Lung microvascular endothelial cell (primary cell): ENCODE measurements around the gene HSD17B1. TPM values are rescaled to one million over a fixed set of nuclear protein-coding genes. Genes with fewer than 3 reads are reported as not detected.
A peak's percentile ranks its signal among the peaks of the same experiment; 100 is the strongest.
"Not testable (repeated sequence)": the region's sequence is repeated elsewhere in the genome, so short reads cannot be mapped to it uniquely, and the experiment has no call there.

Experiments used
- DNase-seq, 2 donors: peaks; one replicate each; pipeline versions ENCODE4 v3.0.0 to v3.0.0-alpha.2; 2010; ENCODE audit warnings: low read depth in 2 of 2
- total RNA-seq: library from RNA; depleted of rRNA; stranded (reverse); fragments of >200 nt; gene quantifications from 2 replicates; pipeline ENCODE4 v1.2.1, GENCODE V29; 2014

HSD17B1 gene
- total RNA-seq, 1 donor from 2014 or later: 1.8 TPM

DNA sequence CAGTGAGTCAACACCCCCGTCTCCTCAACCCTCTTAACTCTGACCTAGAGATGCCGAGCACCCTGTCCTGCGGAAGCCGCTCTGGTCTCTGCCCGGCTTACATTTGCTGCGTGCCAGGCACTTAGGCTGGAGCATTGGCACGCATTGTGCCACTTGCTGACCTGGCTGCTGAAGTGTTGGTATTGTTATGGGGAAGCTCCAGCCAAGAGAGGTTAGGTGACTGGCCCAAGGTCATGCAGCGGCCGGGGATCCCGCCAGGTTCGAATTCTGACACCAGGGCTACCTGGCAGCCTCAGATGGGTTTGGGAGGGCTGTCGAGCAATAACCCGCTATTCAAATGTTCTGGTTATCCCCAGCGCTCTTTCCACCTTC is 5.0 kb upstream of the HSD17B1 start:
- DNase-seq: no peak

DNA sequence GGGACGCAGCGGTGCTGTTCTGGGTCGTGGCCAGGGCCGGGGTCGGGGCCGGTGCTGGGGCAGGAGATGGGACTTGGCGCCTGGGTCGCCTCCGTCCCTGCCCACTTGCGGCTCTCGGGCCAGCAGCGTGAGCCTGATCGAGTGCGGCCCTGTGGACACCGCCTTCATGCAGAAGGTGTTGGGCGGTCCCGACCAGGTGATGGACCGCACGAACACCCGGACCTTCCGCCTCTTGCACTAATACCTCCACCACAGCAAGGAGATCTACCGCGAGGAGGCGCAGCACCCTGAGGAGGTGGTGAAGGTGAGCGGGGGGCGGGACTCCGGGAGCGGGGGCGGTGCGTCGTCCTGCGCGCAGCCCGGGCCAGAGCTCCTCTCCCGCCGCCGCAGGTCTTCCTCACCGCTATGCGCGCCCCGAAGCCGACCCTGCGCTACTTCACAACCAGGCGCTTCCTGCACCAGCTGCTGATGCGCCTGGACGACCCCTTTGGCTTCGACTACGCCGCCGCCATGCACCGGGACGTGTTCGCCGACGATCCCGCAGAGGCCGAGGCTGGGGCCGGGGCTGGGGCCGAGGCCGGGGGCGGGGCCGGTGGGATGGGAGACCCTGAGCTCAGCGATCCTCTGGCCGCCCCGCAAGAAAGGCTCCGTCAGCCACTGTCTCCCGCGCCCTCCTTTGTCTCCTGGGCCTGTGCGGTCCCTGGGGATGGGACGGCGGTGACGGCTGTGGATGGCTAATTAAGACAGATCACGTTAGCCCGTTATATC is 4.5 kb upstream of the HSD17B1 start:
- DNase-seq: peak; percentile 33 to 49

DNA sequence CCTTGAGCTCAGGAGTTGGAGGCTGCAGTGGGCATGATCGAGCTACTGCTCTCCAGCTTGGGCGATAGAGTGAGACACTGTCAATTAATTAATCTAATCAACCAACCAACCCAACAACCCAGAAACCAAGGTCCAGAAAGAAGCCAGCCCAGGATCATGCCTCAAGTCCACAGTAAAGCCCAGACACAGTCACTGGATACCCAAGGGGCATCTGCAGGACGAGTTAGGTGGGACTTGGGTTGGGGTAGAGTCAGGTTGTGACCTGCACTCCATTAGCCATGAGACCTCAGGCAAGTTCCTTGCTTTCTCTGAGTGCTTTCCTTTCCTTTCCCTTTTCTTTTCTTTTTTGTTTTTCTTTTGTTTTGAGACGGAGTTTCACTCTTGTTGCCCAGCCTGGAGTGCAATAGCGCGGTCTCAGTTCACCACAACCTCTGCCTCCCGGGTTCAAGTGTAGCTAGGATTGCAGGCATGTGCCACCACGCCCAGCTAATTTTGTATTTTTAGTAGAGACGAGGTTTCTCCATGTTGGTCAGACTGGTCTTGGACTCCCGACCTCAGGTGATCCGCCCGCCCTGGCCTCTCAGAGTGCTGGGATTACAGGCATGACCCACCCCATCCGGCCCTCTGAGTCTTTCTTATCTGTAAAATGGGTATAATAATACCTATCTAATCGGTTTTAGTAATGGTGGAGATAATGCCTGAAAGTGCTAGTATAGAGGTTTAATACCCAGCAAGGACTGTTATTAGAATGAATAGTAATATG is 3.5 kb upstream of the HSD17B1 start:
- no peak for DNase-seq

DNA sequence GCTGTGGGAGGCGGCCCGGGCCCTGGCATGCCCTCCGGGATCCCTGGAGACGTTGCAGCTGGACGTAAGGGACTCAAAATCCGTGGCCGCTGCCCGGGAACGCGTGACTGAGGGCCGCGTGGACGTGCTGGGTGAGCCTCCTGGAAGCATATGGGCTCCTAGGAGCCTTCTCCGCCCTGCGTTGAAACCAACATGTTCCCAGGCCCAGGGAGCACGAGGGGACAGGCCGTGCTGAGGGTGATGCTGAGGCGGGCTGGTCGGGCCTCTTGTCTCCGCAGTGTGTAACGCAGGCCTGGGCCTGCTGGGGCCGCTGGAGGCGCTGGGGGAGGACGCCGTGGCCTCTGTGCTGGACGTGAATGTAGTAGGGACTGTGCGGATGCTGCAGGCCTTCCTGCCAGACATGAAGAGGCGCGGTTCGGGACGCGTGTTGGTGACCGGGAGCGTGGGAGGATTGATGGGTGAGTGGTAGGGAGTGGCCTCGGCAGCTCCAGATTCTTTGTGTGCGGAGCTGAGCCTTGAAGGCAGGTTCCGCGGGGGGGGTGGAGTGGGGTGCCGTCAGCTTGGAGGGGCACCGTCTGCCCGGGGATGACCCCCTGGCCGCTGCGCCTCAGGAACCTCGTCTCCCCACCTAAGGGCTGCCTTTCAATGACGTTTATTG is 567 bp downstream of the HSD17B1 start:
- peak in 1 of 2 donors; percentile 56 for DNase-seq

DNA sequence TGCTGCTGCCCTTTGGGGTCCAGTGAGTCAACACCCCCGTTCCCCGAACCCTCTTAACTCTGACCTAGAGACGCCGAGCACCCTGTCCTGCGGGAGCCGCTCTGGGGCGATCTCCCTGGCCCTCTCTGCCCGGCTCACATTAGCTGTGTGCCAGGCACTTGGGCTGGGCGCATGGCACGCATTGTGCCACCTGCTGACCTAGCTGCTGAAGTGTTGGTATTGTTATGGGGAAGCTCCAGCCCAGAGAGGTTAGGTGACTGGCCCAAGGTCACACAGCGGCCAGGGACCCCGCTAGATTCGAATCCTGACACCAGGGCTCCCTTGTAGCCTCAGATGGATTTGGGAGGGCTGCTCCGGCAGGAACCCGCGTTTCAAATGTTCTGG is 1.1 kb downstream of the HSD17B1 start:
- DNase-seq: peak; percentile 25 to 42

DNA sequence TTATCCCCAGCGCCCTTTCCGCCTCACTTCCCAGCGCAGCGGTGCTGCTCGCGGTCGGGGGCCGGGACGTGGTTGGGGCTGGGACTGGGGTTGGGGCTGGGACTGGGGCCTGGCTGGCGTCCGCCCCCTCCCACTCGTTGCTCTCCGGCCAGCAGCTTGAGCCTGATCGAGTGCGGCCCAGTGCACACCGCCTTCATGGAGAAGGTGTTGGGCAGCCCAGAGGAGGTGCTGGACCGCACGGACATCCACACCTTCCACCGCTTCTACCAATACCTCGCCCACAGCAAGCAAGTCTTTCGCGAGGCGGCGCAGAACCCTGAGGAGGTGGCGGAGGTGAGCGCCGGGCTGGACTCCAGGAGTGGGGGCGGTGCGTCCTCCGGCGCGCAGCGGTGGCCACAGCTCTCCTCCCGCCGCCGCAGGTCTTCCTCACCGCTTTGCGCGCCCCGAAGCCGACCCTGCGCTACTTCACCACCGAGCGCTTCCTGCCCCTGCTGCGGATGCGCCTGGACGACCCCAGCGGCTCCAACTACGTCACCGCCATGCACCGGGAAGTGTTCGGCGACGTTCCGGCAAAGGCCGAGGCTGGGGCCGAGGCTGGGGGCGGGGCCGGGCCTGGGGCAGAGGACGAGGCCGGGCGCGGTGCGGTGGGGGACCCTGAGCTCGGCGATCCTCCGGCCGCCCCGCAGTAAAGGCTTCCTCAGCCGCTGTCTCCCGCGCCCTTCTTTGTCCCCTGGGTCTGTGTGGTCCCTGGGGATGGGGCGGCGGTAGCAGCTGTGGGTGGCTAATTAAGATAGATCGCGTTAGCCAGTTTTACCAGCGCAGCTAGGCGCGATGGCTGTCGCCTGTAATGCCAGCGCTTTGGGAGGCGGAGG is 1.8 kb downstream of the HSD17B1 start:
- DNase-seq: peak; percentile 86 to 92

DNA sequence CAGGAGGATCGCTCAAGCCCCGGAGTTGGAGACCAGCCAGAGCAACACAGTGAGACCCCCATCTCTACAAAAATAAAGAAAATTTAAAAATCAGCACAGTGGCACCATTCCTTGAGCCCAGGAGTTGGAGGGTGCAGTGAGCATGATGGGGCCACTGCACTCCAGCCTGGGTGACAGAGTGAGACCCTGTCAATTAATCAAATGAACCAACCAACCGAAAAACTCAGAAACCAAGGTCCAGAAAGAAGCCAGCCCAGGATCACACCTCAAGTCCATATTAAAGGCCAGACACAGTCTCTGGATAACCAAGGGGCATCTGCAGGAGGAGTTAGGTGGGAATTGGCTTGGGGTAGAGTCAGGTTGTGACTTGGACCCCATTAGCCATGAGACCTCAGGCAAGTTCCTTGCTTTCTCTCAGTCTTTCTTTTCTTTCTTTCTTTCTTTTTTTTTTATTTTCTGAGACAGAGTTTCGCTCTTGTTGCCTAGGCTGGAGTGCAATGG is 2.4 kb downstream of the HSD17B1 start:
- no peak for DNase-seq

DNA sequence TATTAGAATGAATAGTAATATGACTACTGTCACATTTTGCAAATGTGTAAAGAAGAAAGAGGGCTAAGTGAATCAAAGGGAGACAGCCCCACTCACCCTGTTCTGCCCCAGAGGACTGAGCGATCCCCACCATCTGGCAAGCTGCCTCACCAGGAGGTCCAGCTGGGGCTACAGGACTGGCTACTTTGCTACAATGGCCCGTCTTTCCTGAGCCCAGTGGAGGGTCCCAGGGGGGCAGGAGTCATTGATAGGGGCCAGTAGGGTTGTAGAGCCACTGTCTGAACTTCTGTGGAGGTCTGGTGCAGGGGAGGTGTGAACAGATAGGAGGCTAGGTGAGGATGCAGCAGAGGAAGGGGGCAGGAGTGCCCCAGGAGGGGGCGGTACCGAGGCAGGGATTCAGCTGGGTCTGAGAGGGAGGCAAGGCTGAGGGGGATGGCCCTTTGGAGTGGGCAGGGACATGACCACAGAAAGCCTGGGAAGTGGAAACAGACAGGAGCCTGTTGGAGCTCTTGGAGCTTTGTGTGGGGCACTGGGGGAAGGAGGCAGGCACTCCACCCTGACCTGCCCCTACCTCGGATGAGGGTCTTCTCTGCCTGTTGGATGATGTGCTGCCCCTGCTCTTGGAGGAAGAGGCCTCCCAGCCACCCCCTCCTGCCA is 3.4 kb downstream of the HSD17B1 start:
- DNase-seq: not testable (repeated sequence)

DNA sequence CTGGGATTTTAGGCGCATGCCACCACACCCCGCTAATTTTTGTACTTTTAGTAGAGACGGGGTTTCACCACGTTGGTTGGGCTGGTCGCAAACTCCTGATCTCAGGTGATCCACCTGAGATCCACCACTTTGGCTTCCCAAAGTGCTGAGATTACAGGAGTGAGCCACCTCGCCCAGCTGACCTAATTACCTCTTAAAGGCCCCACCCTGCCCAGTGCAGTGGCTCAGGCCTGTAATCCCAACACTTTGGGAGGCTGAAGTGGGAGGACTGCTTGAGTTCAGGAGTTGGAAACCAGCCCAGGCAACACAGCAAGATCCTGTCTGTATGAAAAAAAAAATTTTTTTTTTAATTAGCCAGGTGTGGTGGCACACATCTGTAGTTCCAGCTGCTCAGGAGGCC is 6.4 kb downstream of the HSD17B1 start:
- DNase-seq: no peak

DNA sequence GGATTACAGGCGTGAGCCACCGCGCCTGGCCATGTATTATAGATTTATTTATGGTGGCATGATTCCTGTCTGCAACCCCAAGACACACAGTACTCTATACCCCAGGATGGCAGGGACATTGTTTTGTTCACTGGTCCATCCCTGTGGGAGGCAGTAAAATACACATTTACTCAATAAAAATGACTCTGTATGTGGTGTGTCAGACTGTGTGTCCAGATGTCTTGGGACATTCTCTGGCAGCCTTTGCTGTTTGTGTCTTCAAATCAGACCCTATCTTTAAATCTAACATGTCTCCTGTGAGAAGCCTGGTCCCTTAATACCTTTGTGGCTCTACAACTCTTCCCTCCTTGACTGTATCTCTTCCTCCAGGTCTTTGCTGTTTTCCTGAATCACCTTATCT is 7.5 kb downstream of the HSD17B1 start:
- DNase-seq: no peak

DNA sequence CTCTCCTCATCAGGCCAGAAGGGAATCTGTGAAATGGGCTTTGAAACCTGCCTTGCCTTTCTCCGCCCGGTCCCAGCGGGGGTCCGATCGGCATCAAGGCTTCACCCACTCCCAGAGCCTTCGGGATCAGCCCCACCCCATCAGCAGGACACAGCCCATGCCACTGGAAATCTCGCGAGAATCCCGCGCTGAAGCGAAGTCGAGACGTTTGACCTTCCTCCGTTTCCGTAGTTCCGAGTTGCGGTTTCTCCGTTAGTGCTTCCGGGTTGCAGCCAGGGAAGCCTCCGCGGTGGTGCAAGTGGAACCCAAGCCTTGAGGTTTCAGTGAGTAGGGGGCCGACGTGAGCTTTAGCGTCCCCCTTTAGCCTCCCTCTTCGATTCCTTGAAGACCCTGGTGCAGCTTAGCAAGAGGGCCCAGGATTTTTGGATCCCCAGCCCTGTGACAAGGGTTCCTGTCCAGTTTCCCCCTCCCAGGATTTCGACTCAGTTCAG is 9.2 kb downstream of the HSD17B1 start, which contains the start of gene COASY:
Gene COASY, plus strand, starts transcription at position 252 of the 491 bp plus-strand sequence. CDS start 475 bp downstream, outside the sequence.
- peak; percentile 98 for DNase-seq

DNA sequence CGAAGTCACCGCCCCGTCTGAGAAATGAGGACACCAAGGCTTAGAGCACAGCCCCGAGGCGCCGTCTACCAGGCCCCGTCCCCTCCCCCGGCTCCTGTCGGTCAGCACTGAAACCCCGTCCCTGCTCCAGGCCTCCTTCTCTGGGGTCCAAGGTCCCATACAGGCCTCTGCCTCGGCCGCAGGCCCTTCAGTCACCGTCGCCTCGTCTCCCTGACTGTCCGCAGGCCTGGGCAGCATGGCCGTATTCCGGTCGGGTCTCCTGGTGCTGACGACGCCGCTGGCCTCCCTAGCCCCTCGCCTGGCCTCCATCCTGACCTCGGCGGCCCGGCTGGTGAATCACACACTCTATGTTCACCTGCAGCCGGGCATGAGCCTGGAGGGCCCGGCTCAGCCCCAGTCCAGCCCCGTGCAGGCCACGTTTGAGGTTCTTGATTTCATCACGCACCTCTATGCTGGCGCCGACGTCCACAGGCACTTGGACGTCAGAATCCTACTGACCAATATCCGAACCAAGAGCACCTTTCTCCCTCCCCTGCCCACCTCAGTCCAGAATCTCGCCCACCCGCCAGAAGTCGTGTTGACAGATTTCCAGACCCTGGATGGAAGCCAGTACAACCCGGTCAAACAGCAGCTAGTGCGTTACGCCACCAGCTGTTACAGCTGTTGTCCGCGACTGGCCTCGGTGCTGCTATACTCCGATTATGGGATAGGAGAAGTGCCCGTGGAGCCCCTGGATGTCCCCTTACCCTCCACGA is 9.8 kb downstream of the HSD17B1 start:
- peak in 1 of 2 donors; percentile 40 for DNase-seq

DNA sequence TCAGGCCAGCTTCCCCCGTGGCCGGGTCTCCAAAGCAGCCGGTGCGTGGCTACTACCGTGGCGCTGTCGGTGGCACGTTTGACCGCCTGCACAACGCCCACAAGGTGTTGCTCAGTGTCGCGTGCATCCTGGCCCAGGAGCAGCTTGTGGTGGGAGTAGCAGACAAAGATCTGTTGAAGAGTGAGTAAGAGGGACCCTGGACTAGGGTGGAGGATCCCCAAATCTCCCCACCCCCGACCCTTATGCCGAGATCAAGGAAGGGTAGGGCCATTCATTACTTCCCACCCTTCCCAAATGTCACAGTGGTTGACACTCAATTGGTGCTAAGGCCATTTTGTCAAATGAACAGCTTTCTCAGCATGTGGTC is 10.4 kb downstream of the HSD17B1 start:
- no peak for DNase-seq

DNA sequence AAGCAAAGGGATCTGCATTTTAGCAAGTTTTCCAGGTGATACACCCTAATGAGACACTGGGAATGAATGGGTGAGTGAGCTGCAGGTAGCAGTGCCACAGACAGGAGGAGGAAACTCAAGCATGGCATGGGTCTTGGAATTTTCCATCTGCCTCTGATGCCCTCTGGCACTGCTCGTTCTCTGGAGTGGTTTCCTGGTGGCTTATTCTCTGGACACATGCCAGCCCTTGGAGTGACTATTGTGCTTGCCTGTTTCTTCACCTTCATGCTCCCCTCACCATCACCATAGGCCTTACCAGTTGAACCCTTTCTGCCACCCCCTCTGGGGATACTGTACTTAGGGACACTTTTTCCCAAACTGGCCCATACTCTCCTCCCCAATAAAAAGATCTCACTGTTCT is 10.8 kb downstream of the HSD17B1 start:
- DNase-seq: peak in 1 of 2 donors; percentile 12

DNA sequence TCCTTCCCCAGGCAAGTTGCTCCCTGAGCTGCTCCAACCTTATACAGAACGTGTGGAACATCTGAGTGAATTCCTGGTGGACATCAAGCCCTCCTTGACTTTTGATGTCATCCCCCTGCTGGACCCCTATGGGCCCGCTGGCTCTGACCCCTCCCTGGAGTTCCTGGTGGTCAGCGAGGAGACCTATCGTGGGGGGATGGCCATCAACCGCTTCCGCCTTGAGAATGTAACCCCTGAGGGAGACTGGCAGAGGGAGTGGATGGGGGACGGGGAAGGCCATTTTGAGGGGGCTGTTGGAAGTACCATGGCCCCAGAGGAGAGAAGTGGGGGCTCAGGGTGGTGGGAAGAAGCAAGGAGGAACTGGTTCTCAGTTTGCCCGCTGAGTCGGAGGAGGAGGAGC is 11.2 kb downstream of the HSD17B1 start:
- no peak for DNase-seq

DNA sequence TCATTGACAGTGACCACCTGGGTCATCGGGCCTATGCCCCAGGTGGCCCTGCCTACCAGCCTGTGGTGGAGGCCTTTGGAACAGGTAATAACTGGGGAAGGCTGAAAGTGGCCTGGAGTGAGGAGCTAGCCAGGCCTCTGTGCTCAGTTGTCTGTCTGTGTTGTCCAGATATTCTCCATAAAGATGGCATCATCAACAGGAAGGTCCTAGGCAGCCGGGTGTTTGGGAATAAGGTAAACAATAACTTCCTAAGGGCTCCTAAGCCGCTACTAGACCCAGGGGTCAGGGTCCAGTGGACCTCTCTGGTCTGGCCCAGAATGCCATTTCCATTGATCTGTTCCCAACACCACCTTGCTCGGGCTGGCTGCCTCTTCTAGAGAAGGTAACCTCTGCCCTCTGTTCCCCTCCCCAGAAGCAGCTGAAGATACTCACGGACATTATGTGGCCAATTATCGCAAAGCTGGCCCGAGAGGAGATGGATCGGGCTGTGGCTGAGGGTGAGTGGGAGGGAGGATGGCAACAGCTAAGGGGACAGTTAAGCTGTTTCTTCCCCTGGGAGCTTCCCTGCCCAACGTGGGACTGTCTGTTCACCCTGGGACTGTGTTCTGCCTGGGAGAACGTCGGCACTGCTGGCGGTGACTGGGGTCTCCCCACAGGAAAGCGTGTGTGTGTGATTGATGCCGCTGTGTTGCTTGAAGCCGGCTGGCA is 12.2 kb downstream of the HSD17B1 start:
- DNase-seq: no peak

DNA sequence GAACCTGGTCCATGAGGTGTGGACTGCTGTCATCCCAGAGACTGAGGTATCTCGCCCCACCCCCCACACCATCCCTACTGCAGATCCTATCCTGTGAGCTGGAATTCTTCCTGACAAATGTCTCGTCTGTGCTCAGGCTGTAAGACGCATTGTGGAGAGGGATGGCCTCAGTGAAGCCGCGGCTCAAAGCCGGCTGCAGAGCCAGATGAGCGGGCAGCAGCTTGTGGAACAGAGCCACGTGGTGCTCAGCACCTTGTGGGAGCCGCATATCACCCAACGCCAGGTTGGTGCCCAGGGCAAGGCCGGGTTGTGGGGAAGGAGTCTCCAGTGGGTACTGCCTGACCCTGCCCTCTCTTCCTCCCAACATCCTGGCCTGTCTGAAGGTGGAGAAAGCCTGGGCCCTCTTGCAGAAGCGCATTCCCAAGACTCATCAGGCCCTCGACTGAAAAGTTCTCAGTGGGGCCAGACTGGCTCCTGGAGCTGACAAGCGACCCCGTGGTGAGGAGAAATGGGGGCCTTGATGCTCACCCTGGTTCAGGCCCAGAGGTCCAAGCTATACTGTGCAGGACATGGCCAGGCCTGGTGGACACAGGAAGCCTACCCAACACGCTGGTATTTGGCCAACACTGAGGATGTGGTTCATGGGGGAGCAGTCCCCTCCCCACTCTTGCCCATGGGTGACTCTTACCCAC is 12.9 kb downstream of the HSD17B1 start:
- no peak for DNase-seq

DNA sequence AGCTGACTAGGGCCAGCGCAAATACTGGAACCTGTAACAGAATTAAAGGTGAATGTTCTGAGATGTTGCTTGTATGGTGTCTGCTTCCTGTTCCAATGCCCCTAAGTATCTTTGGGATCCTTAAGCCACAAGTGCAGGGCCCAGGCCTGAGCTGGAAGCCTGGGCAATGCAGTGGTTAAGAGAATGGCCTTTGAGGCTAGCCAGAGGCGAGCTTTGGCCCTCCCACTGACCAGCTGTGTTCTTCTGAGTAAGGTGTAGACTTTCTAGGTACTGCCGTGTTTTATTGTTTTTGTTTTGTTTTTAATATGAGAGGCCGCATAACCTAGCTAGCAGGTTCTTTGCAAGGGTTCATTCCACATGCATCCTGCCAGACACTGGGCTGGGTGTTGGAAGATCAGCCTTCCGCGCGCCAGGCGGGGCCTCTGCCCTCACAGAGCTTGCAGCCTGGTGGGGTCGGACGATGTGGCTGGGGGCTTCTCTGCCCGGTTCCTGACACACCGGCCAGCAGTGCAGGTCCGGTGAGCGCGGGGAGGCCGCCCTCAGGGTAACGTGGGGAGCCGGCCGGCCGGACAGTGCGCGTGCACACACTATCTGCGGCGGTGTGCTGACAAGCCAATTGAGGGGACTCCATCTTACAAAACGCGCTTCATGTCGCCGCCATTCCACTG is 13.6 kb downstream of the HSD17B1 start:
- no peak for DNase-seq
